ENCODE results near the gene ANKS1A. TPM values are rescaled to one million over a fixed set of nuclear protein-coding genes. Genes with fewer than 3 reads are reported as not detected.
"Not testable (repeated sequence)": the region's sequence is repeated elsewhere in the genome, so short reads cannot be mapped to it uniquely, and the experiment has no call there.

Gene ANKS1A
- total and polyA plus RNA-seq, 3 donors from 2014 or later = 44.2 to 96.9 (median 95.9) TPM

GRCh38 chr6:34884996-34885395 lies 4.1 kb upstream of the ANKS1A start:
- no peaks in the 10 kb centered on the region for H3K27me3 ChIP-seq
- no peak overlapping the region for H3K4me3 ChIP-seq
- H3K4me1 ChIP-seq = peaks cover 7% of the 10 kb centered on the region
- no peak overlapping the region for H3K27ac ChIP-seq
- intact Hi-C loops (cut with DNase I; ENCODE audit: low total_unique reads) = no loop called here
- H3K36me3 ChIP-seq (ENCODE audit: low read depth, missing control alignments) = no peaks in the 10 kb centered on the region
- no peak for DNase-seq
- TF ChIP-seq POLR2A (IDR thresholded peaks at IDR 0.05) (no peak), CTCF (IDR thresholded peaks at IDR 0.05) (no peak)
- 81 to 86% methylated on average over 2 of the region's 2 CpGs for WGBS, 2 donors
- H3K9me3 ChIP-seq = no peaks in the 10 kb centered on the region

DNA sequence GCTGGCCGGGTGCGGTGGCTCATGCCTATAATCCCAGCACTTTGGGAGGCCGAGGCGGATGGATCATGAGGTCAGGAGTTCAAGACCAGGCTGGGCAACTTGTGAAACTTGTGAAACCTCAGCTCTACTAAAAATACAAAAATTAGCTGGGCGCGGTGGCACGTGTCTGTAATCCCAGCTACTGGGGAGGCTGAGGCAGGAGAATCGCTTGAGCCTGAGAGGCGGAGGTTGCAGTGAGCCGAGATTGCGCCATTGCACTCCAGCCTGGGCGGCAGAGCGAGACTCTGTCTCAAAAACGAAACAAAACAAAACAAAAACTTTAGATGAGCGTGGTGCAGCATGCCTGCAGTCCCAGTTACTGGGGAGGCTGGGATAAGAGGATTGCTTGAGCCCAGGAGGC lies 3.2 kb upstream of the ANKS1A start:
- H3K27me3 ChIP-seq; H3K4me3 ChIP-seq; DNase-seq; H3K27ac ChIP-seq; H3K9me3 ChIP-seq; H3K4me1 ChIP-seq; intact Hi-C loops (cut with DNase I; ENCODE audit: low total_unique reads); H3K36me3 ChIP-seq (ENCODE audit: low read depth, missing control alignments): not testable (repeated sequence)
- WGBS, 2 donors = 76 to 89% methylated on average over 15 of the region's 15 CpGs

GRCh38 chr6:34887753-34888513 lies 1.1 kb upstream of the ANKS1A start, which contains the start of gene TAF11:
TAF11 (minus strand) TSS chr6:34888042; CDS start chr6:34887957, 85 bp downstream.
- no peaks in the 10 kb centered on the region for H3K36me3 ChIP-seq (ENCODE audit: low read depth, missing control alignments)
- intact Hi-C loops (cut with DNase I; ENCODE audit: low total_unique reads) = no loop called here
- H3K9me3 ChIP-seq = no peaks in the 10 kb centered on the region
- peak within 1 kb of the TSS; percentile 88 to 91 for H3K4me3 ChIP-seq
- H3K4me1 ChIP-seq = no peaks in the 10 kb centered on the region
- peak within 1 kb of the TSS; percentile 73 to 87 for H3K27ac ChIP-seq
- 0 to 1% methylated on average over 42 to 43 of the region's 43 CpGs for WGBS, 2 donors
- DNase-seq = peak; percentile 97
- no peaks in the 10 kb centered on the region for H3K27me3 ChIP-seq
- TF ChIP-seq CTCF (IDR thresholded peaks at IDR 0.05) = peak in 1 of 3 experiments; percentile 21
- TF ChIP-seq POLR2A (IDR thresholded peaks at IDR 0.05) = no peak

DNA sequence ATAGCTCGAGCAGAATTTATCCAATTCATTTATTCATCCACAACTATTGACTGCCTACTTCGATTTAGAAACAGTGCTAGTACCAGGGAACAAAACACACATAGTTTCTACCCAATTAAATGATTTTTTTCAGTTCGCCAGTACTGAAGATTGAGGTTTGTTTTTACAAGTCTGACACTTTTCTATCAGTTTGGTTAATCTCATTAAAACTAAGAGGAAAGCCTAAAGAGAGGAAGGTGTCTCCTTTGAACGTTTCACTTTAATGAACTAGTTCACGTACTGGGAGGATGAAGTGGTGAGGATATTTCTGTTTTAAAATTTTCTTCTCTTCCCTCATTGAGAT lies 570 bp upstream of the ANKS1A start:
- TF ChIP-seq CTCF (IDR thresholded peaks at IDR 0.05) = no peak
- TF ChIP-seq POLR2A (IDR thresholded peaks at IDR 0.05) = no peak
- H3K27ac ChIP-seq = peak overlapping the region; percentile 73 to 87
- peaks cover 3% of the 10 kb centered on the region for H3K4me1 ChIP-seq
- WGBS, 2 donors = 0 to 1% methylated on average over 5 of the region's 5 CpGs
- H3K27me3 ChIP-seq = no peaks in the 10 kb centered on the region
- H3K36me3 ChIP-seq (ENCODE audit: low read depth, missing control alignments) = no peaks in the 10 kb centered on the region
- H3K4me3 ChIP-seq = peak overlapping the region; percentile 88 to 91
- H3K9me3 ChIP-seq = no peaks in the 10 kb centered on the region
- DNase-seq = no peak
- intact Hi-C loops (cut with DNase I; ENCODE audit: low total_unique reads) = no loop called here

DNA sequence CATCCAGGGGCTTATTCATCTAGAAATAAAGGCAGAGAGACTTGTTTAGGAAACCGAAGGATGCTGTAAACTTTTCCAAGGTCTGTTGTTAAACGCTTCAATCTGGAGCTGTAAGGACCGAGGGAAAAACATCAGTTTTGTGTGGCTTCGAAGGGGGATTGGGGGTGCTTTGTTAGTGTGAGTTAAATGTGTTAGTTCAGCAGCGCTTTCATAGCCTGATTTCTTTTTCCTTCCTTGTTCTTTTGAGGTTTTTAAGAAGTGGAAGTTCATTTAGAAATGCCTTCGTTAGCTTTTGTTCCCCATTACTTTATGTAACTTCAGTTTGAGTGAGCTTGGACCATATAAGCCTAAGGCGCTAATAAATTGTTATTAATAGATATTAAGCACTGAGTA lies 1.5 kb downstream of the ANKS1A start:
- intact Hi-C loops (cut with DNase I; ENCODE audit: low total_unique reads) = no loop called here
- H3K4me1 ChIP-seq = peaks cover 3% of the 10 kb centered on the region
- no peaks in the 10 kb centered on the region for H3K9me3 ChIP-seq
- no peak for DNase-seq
- H3K36me3 ChIP-seq (ENCODE audit: low read depth, missing control alignments) = no peaks in the 10 kb centered on the region
- H3K27ac ChIP-seq = peak overlapping the region; percentile 73 to 87
- H3K27me3 ChIP-seq = no peaks in the 10 kb centered on the region
- TF ChIP-seq POLR2A (IDR thresholded peaks at IDR 0.05) (no peak), CTCF (IDR thresholded peaks at IDR 0.05) (no peak)
- peak overlapping the region; percentile 88 to 91 for H3K4me3 ChIP-seq
- 12 to 14% methylated on average over 7 of the region's 7 CpGs for WGBS, 2 donors

Data from testis (tissue), 3 donors.